Measurements from ENCODE around the gene CAMKK2.
A peak's percentile ranks its signal among the peaks of the same experiment; 100 is the strongest.

The CAMKK2 gene

GRCh38 chr12:121222847-121223246, 73.7 kb downstream of the CAMKK2 start:
- Histone ChIP-seq H3K9ac (ENCODE audit: low read length) (no peak overlapping the region; the same call in 1 of the 2 replicates), H3K9me3 (ENCODE audit: low read length) (no peaks in the 10 kb centered on the region), H4K20me1 (ENCODE audit: insufficient read depth, low read length) (no peaks in the 10 kb centered on the region), H3K4me1 (ENCODE audit: insufficient read depth, low read length, severe bottlenecking) (peaks cover 32% of the 10 kb centered on the region), H3K27me3 (ENCODE audit: insufficient read depth, low read length) (no peaks in the 10 kb centered on the region), H3K4me2 (ENCODE audit: low read length) (no peak overlapping the region; the same call in 1 of the 2 replicates), H3K36me3 (ENCODE audit: insufficient read depth, low read length) (peaks cover 15% of the 10 kb centered on the region; the same call in 1 of the 2 replicates), H3K79me2 (ENCODE audit: insufficient read depth, low read length) (no peaks in the 10 kb centered on the region), H2AFZ (ENCODE audit: low read length) (no peak overlapping the region), H3K9me2 (ENCODE audit: low read depth, low read length) (no peaks in the 10 kb centered on the region), H3K4me3 (ENCODE audit: low read depth, low read length, poor library complexity, severe bottlenecking) (no peak overlapping the region), H3F3A (ENCODE audit: insufficient read depth, low read length) (peaks cover 4% of the 10 kb centered on the region; the same call in 1 of the 2 replicates), H3K27ac (ENCODE audit: low read depth, low read length, poor library complexity, severe bottlenecking) (peak overlapping the region; percentile 88)
- TF ChIP-seq CTCF (IDR thresholded peaks at IDR 0.05; ENCODE audit: low read length) (no peak), EZH2 (IDR thresholded peaks at IDR 0.05; ENCODE audit: borderline replicate concordance, low read length) (no peak)

- Histone ChIP-seq H3K27ac (ENCODE audit: low read depth, low read length, poor library complexity, severe bottlenecking) (no peak overlapping the region), H4K20me1 (ENCODE audit: insufficient read depth, low read length) (no peaks in the 10 kb centered on the region), H3F3A (ENCODE audit: insufficient read depth, low read length) (peaks cover 4% of the 10 kb centered on the region; the same call in 1 of the 2 replicates), H3K9me2 (ENCODE audit: low read depth, low read length) (no peaks in the 10 kb centered on the region), H3K36me3 (ENCODE audit: insufficient read depth, low read length) (peaks cover 8% of the 10 kb centered on the region; the same call in 1 of the 2 replicates), H2AFZ (ENCODE audit: low read length) (no peak overlapping the region), H3K9me3 (ENCODE audit: low read length) (no peaks in the 10 kb centered on the region), H3K4me2 (ENCODE audit: low read length) (no peak overlapping the region), H3K4me1 (ENCODE audit: insufficient read depth, low read length, severe bottlenecking) (peaks cover 18% of the 10 kb centered on the region), H3K9ac (ENCODE audit: low read length) (no peak overlapping the region), H3K79me2 (ENCODE audit: insufficient read depth, low read length) (no peaks in the 10 kb centered on the region), H3K27me3 (ENCODE audit: insufficient read depth, low read length) (no peaks in the 10 kb centered on the region), H3K4me3 (ENCODE audit: low read depth, low read length, poor library complexity, severe bottlenecking) (no peak overlapping the region)
- TF ChIP-seq EZH2 (IDR thresholded peaks at IDR 0.05; ENCODE audit: borderline replicate concordance, low read length) (no peak), CTCF (IDR thresholded peaks at IDR 0.05; ENCODE audit: low read length) (no peak)
Observed at GRCh38 chr12:121219353-121219986, 77.0 kb downstream of the CAMKK2 start.

DNA sequence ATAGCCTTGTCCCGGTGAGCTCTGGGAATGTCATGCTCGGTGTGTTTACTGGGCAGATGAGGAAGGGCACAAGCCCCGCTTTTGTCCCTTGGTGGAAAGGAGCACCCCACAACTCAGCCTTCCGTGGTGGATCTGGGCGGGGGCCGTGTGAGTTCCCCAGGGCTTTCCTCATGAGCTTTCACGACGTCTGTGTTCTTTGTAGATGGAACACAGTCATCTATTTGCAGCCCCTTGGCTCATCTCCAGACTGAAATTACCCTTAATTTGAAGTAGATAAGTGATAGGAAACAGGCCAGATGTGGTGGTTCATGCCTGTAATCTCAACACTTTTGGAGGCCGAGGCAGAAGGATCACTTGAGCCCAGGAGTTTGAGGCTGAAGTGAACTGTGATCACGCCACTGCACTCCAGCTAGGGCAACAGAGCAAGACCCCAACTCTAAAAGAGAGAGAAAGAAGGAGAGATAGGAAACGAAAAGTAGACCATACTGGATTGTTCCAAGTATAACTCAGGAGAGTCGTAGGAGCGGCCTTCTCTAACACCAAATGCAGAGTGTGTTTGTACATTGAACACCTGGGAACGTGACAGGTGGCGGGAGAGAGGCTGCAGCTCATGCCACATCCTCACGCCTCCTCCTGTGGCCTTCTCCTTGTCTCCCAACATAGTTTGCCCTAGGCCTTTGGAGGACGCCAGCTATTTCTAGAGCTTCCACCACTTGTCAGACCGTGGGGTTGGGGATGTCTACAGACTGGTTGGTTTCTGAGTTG, 77.7 kb downstream of the CAMKK2 start:
- Histone ChIP-seq H3K4me1 (ENCODE audit: insufficient read depth, low read length, severe bottlenecking) (peaks cover 12% of the 10 kb centered on the region), H3K79me2 (ENCODE audit: insufficient read depth, low read length) (no peaks in the 10 kb centered on the region), H3K4me3 (ENCODE audit: low read depth, low read length, poor library complexity, severe bottlenecking) (no peak overlapping the region), H3K36me3 (ENCODE audit: insufficient read depth, low read length) (peaks cover 4% of the 10 kb centered on the region; the same call in 1 of the 2 replicates), H3K9me3 (ENCODE audit: low read length) (no peaks in the 10 kb centered on the region), H4K20me1 (ENCODE audit: insufficient read depth, low read length) (no peaks in the 10 kb centered on the region), H3K9ac (ENCODE audit: low read length) (no peak overlapping the region), H3K27ac (ENCODE audit: low read depth, low read length, poor library complexity, severe bottlenecking) (no peak overlapping the region), H3F3A (ENCODE audit: insufficient read depth, low read length) (no peaks in the 10 kb centered on the region), H3K4me2 (ENCODE audit: low read length) (no peak overlapping the region), H2AFZ (ENCODE audit: low read length) (no peak overlapping the region), H3K9me2 (ENCODE audit: low read depth, low read length) (no peaks in the 10 kb centered on the region), H3K27me3 (ENCODE audit: insufficient read depth, low read length) (no peaks in the 10 kb centered on the region)
- TF ChIP-seq CTCF (IDR thresholded peaks at IDR 0.05; ENCODE audit: low read length): no peak
- no peak for TF ChIP-seq EZH2 (IDR thresholded peaks at IDR 0.05; ENCODE audit: borderline replicate concordance, low read length)
